SK-N-DZ (cell line): ENCODE results near the gene ASPHD2. TPM values are rescaled to one million over a fixed set of nuclear protein-coding genes. Genes with fewer than 3 reads are reported as not detected.
"Not testable (repeated sequence)": the region's sequence is repeated elsewhere in the genome, so short reads cannot be mapped to it uniquely, and the experiment has no call there.

Source experiments
- DNase-seq: peaks from one replicate; pipeline ENCODE4 v3.0.0-alpha.2; 2015; ENCODE audit warnings: low spot score
- polyA plus RNA-seq, 2 experiments: library from polyadenylated mRNA; depleted of rRNA; stranded (reverse); fragments of >200 nt; gene quantifications; 2 replicates each; pipeline ENCODE4 v1.2.3, GENCODE V29; 2014

Gene ASPHD2, protein sequence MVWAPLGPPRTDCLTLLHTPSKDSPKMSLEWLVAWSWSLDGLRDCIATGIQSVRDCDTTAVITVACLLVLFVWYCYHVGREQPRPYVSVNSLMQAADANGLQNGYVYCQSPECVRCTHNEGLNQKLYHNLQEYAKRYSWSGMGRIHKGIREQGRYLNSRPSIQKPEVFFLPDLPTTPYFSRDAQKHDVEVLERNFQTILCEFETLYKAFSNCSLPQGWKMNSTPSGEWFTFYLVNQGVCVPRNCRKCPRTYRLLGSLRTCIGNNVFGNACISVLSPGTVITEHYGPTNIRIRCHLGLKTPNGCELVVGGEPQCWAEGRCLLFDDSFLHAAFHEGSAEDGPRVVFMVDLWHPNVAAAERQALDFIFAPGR
- polyA plus RNA-seq (2014; cell fraction: cytosol; rRNA removed), result 6.3 and 6.6 TPM in 2 replicates
- polyA plus RNA-seq (2014; cell fraction: nucleus; rRNA removed), result 1.8 and 2.7 TPM in 2 replicates

GRCh38 chr22:26428515-26429457 lies at the start of gene ASPHD2:
Gene ASPHD2 (plus strand): TSS chr22:26429260. CDS start chr22:26433616, 4,356 bp downstream.
- DNase-seq, result peak; percentile 60

DNA sequence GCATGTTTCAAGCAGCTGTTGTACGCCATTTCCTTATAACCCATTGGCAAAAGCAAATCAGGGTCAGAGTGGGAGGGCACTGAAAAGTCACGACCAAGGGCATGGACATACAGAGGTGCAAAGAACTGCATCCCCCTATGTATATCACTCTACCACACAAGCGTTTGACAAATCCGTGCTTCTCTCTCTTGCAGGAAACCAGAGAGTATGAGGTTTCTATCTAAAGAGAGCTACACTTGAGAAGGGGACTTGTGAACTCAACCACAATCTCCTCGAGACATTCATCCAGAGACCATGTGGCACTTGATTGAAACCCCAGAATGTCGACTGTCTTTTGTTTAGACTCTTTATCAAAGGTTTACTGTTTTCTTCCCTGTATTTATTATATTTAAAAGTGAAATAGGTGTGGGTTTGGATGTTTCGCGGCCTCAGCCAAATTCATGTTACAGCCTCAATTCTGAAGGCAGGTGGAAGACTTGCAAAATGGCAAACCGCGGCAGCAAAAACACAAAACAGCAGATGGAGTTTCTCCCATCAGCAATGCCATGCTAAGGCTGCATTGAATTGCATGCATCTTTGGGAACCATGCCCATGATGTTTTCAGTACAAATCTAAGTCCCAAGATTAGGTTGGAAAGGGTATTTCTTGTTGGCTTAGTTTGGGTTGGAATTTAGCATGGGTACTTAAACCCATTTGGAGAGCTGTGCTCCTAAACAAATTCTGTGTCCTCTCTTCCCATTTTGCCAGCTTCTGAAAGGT lies 48.8 kb upstream of the ASPHD2 start:
- no peak for DNase-seq

GRCh38 chr22:26382782-26383181 lies 46.3 kb upstream of the ASPHD2 start:
- no peak for DNase-seq

GRCh38 chr22:26383968-26384556 lies 45.0 kb upstream of the ASPHD2 start:
- no peak for DNase-seq

DNA sequence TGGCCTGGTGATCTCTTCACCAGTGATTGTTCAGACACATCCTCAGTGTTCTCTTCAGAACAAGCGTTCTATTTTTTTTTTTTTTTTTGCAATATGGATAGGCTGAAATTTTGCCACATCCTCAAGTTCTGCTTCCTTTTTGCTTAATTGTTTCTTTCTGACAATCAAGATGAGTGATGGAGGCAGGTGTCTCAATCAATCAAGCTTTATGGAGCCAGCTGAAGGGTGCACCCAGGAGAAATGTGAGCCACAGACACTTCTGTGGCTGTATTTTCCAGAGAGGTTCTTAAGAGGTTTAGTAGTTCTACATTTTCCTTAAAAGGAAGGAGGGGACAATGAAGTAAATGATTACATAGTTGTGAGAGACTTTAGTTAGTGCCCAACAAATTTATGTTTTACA lies 43.9 kb upstream of the ASPHD2 start:
- no peak for DNase-seq

GRCh38 chr22:26389125-26389524 lies 39.9 kb upstream of the ASPHD2 start:
- DNase-seq, result no peak

GRCh38 chr22:26391091-26391490 lies 38.0 kb upstream of the ASPHD2 start:
- DNase-seq, result no peak

DNA sequence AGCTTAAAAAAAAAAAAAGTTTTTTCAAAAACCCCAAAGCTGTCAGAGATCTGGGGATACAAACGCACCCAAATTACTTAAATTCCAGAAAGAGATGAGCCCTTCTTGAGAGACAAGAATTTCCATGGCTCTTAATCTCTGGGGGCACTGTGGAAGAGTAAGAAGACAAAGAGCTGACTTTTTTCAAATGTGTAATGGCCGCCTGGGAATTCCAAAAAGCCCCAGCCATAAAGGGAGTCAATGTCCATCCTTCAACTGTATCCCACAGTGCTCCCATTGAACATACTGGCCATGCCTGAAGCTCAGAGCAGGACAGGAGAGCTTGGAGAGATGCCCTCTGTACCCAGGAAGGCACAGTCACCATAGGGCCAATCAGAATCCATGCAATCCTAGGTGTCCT lies 37.4 kb upstream of the ASPHD2 start:
- DNase-seq, result no peak

DNA sequence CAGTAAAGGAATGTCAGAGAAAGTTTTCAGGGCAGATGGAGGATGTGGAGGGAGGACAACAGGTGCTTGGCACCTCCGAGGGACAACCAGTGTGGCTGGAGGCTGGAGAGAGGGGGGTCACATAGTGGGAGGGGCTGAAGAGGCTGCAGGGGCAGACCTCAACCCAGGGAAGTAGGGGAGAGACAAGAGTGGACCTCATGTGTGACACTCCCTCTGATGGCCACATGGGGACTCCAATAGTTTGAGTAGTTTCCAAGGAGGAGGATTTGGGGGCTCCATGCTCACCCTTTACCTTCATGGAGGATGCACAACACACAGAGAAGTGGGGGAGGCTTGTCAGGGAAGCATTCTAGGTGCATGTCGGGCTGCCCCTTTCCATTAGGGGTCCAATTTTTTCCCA lies 35.1 kb upstream of the ASPHD2 start:
- DNase-seq, result no peak

DNA sequence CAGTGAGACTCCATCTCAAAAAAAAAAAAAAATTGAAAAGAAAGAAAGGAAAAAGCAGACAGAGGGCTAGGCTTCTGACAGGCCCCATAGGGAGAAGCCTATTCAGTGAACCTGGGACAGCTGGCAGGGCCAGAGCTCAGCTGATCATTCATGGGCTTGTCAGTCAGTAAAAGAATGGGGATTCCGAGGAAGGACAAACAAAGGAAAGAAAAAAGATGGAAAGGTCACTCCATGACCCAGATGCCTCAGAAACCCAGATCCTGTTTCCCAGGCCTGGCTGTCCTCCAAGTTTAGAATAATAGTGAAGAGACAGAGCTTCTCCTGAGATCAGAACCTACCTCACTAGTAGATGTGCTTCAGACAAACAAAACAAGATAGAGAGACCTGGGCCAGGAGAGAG lies 34.3 kb upstream of the ASPHD2 start:
- DNase-seq, result no peak

DNA sequence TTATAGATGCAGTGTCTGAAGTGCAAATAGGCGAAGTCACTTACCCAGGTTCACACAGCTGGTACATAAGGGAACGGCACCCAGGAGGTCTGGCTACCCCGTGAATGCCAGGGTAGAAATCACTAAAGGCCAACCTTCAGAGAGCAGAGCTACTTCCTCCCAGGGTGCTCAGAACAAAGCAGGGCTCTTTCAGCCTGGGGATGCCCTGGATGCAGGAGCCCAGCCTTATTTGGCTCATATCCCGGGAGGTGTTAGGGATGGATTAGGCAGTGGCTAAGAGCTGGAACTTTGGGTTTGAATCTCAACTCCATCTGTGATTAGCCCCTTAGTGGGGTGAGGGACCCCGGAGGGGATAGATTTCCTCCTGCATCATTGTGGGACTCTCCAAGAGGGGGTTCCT lies 33.1 kb upstream of the ASPHD2 start:
- DNase-seq, result no peak

GRCh38 chr22:26398741-26399153 lies 30.3 kb upstream of the ASPHD2 start:
- peak; percentile 56 for DNase-seq

- no peak for DNase-seq
Observed at GRCh38 chr22:26399289-26399688, 29.8 kb upstream of the ASPHD2 start.

GRCh38 chr22:26401726-26402125 lies 27.3 kb upstream of the ASPHD2 start:
- peak; percentile 55 for DNase-seq

DNA sequence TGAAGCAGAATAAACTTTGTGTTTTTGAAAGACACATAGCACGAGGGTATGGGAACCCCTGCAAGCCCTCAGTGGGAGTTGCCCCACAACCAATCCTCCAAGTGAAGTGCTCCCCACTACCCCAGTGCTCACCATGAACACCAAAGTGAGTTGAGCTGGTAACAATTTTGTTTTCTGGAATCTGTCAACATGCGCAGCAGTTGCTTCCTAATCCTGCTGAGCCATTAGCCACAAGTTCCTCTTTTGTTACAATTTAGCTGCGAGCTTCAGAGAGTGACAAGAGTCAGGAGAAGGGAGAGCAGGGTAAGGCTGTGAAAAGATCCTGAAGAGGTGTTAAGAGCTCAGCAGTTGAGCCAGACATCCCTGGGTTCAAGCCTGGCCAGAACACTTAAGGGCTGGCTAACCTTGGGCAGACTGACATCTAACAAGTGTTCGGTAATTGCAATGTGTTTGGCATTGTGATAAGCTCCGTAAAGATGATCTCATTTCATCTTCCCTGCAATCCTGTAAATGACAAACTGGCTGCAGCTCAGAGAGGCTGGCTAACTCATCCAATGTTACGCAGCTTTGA lies 24.1 kb upstream of the ASPHD2 start:
- no peak for DNase-seq

DNA sequence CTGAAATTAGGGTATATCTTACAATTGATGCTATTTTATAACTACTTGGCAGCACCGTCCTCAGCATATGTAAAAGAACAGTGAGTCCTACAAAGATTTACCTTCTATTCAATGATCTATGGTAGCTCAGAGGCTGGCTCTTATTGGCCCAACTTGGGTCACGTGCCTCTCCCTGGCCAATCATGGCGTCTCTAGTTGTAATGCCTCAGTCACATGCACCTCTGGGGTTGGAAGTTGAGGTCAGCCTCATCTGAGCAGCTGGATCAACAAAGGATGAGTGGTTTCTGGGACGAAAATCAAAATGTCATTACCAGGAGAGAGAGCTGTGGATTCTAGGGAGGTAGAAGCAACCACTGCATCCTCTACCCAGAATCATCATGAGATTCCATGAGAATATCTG lies 22.9 kb upstream of the ASPHD2 start:
- no peak for DNase-seq

GRCh38 chr22:26408562-26409220 lies 20.4 kb upstream of the ASPHD2 start:
- DNase-seq, result not testable (repeated sequence)

DNA sequence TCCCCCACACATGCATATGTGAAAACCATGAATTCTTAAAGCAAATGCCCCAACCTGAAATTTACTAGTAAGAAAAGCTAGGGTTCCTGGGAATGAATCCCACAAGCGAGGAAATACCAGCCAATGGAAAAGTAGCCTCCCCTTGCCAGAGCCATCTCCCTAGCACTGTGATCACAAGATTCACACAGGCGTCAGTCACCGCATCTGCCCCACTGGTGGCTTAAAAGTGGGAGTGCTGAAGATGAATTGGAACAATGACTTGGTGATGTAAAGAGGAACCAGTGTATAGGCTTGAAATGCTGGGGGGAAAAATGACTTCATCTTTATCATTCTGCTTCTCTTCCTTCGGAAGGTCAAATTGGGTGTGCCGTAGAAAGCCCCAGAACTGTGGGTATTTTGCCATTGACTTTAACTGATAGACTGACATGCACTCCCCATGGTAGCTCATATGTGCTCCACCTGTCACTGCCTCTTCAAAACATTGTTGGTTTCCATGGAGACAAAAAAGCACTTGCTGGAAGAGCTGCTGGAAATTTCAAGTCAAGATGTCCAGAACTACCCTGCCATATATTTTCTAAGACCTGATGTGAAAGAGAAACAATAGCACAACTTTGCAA lies 19.2 kb upstream of the ASPHD2 start:
- DNase-seq, result no peak

DNA sequence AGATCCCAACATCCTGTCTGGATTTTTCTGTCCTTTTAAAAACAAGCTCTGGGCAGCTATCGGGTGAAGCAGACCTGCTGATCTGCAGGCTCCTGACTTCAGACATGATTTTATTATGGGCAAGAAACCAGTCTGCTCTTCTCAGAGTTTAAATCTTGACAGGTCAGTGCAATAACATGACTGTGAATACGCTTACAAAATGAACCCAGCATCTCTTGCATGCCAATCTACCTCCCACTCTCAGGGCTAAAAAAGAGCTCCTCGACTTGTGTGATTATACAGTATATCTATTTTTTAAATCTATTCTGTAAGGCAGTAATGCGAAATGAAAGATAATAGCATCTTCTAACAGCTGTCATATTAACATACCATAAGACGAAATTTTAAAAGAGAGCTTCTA lies 18.7 kb upstream of the ASPHD2 start:
- no peak for DNase-seq

DNA sequence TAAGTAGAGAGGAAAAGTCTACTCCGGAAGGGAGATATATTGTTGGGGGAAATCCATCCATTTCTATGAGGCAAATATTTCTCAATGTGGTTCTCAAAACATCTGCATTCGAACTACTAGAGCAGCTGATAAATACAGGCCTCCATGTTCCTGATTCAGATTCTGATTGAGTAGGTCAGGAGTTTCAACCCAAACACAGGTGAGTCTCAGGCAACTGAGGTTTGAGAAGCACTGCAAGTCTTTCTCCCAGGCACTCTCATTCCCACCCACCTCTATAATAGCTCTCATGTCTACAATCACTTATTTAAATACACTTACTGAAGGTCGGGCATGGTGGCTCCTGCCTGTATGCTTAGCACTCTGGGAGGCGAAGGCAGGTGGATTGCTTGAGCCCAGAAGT lies 14.7 kb upstream of the ASPHD2 start:
- DNase-seq, result no peak
